NCI-H510A (cell line): ENCODE measurements around the gene MSLN.

Experiments
- DNase-seq: peaks from one replicate; lab custom pipeline; 2025; lab: John Stamatoyannopoulos, UW

The MSLN gene

GRCh38 chr16:776824-777223, 16.3 kb downstream of the MSLN start:
- DNase-seq = no peak

GRCh38 chr16:777826-778225, 17.3 kb downstream of the MSLN start:
- no peak for DNase-seq

DNA sequence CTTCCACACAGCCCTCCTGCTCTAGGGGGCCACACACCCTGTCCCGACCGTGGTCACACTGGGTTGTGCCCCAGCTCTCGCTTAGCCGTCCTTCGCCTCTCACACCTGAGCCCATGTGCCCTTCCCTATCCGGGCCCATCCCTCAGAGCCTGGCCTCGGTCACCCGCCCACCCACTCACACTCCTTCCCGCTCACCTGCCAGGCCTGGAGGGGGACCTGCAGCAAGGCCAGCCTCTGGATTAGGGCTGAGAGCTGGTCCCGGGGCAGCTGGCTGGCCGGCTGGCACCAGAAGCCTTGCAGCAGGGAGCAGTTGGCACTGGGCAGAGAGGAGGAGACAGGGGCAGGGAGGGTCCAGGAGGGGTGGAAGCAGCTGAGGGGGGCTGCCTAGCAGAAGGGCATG, 17.9 kb downstream of the MSLN start:
- DNase-seq = no peak

GRCh38 chr16:778909-779527, 18.5 kb downstream of the MSLN start:
- DNase-seq = no peak

DNA sequence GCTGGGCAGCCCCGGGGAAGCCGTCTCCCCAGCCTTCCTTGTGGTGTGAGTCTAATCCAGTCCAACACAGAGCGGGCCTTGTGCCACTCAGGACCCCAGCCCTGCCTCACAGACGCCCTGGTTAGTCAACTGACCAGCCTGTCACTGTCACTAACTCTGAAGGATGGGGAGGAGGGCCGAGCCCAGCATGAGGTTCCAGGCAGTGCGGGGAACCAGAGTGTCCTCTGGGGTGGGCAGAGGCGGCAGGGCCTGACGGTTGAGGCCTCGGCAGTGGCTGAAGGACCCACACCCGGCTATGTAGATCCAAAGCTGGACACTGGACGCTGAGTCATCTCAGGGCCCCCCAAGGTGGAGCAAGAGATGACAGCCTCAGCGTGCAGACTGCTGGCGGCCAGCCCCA, 19.0 kb downstream of the MSLN start:
- no peak for DNase-seq

DNA sequence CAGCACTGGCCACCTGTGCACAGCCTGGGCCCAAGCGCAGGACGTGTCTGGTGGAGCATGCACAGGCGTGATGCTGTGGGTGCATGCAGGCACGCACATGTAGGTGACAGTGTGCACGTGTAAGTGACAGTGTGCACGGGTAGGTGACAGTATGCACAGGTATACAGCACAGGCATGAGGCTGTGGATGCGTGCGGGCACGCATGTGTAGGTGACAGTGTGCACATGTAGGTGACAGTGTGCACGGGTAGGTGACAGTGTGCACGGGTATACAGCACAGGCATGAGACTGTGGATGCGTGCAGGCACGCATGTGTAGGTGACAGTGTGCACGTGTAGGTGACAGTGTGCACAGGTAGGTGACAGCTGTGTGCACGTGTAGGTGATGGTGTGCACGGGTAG, 19.8 kb downstream of the MSLN start:
- DNase-seq = no peak

- DNase-seq = no peak
Measured at GRCh38 chr16:781346-782010, 20.9 kb downstream of the MSLN start.

DNA sequence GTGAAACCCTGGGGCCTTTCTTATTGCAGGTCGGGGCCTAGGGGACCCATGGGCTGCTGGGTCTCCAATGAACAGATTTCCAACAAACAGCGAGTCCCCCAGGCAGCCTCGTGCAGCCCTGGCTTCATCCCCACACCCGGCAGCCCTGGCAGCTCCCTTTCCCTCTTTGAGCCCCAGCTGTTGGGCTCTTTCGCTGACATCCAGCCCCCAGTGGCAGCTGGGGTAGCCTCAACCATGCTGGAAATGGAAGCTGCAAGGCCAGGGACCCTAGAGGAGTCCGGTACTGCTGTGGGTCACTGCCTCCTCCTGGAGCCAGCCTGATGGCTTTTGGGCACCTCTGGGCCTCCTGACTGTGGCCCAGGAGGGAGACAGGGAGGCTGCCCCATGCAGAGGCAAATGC, 21.7 kb downstream of the MSLN start:
- DNase-seq = no peak

DNA sequence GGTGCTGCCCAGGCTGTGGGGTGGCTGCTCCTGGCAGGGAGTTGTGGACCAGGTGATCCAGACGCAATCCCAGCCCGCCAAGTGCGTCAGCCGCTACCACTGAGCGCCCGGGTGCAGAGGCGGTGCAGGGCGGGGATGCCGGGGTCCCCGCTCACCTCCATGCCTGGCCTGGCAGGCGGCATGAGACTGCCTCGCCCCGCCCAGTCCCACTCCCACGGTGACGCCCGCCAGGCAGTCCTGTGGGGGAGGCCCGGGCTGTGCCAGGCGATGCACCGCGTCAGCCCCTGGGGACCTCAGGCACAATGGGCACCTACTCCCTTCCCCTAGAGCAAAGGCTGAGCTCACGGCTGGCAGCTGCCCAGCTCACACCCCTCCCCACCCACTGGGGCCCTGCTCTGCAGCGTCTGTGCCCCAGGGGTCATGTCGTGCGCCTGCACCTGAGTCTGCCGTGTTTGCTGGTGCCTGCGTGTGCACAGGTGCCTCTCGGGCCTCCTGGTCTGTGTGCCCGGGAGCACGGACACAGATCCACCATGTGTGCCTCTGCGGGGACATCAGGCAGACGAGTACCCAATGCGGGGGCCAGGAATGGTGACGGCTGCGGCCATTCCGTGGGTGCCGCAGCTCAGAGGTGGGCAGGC, 22.4 kb downstream of the MSLN start:
- no peak for DNase-seq

- DNase-seq = no peak
Measured at GRCh38 chr16:783404-784161, 23.0 kb downstream of the MSLN start.

DNA sequence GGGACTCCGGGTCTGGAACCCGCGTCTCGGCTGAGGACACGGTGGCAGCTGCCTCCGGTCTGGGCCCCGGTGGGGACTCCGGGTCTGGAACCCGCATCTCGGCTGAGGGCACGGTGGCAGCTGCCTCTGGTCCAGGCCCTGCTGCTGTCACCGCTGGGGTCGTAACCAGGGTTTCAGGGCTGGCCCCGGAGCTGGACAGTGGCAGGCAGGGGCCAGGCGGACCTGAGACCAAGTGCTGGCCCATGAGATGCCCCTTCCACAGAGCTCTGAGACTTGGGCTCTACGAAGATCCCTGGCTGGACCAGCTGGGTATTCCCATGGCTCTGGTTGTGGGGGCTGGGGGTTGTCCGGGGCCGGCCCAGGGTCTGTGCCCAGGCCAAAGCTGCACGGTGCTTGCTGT, 23.9 kb downstream of the MSLN start:
- DNase-seq = no peak

DNA sequence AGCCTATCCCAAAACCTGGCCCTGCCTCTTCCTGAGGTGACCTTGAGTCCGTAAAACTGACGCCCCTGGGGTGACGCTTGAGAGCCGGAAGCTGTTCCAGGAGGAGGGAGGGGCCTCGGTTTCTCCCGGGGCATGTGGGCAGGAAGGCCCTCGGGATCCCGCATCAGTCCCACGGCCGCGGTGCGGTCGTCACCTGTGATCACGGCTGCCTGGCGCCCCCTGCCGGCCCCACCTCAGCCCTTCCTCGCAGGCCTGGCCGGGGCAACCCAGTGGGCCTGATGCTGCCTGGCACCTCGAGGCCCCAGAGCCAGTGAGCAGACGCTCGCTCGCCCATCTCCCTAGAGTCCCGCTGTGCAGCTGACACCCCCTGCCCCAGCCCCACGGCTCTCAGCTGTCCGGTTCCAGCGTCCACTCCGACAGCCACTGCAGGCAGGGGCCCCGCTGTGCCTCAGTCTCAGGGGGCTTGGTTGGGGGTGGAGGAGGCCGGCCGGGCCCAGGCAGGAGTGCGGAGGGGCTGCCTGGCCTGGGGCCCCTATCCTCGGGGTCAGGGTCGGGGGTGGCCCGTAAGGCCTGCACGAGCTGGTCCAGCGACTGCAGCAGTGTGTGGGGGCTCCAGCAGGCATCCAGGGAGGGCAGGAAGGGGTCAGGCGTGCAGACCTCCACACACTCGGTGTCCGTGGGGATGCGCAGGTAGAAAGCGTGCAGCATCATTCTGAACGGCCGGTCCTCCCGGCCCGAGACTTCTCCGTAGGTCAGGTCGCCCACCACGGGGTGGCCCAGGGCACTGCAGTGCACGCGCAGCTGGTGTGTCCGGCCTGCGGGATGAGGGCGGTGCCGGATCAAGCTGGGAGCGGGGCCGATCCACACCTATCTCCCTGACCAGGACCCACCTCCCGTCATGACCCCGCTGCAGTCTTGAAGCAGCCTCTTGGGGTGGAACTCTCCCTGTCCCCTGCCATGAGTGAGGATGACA, 25.3 kb downstream of the MSLN start:
- DNase-seq = no peak

DNA sequence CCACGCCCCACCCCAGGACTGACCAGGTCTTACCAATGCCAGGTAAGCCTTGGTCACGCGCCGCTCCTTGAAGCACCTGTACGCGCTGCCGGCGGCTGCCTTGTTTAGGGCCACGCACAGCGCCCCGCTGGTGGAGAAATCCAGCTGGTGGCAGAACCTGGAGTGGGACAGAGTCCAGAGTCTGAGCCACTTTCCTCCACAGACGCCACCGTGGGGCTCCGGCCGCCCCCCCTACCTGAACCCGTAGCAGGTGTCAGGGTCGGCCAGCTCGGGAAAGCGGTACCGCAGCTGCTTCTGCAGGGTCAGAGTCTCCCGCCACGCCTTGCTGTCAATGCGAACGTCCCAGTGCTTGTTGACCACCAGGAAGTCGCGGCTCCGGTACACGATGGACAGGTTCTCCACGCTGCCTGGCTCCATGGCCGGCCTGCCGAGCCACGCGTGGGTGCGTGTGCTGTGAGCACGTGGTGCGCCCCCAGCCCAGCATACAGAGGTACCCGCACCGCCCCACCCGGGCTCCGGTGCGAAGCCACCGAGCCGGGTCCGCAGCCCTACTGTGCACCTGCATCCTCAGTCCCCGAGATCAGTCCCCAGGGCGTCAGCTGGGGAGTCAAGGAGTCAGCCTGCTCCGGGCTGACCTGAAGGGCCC, 26.9 kb downstream of the MSLN start:
- no peak for DNase-seq

DNA sequence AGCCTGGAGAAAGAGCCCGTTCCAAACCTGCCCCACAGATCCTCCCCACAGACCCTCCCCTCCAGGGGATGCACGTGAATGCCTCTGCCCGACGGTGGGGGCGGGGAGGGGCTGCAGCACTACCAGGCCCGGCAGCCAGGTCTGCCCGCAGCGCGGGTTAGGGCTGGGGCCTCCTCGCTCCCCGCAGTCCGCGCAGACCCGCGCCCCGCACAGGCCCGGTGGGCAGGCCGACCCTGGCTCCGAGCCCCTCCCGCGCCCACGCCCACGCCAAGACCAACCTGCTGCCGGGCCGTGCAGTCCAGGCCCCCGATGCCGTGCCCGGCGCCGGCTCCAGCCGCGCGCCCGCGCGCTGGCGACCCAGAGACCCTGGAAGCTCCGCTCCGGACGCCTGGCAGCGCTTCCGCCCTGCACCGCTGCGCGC, 27.5 kb downstream of the MSLN start, which contains the start of gene RPUSD1:
RPUSD1 (minus strand) TSS at position 404 of the 421 bp plus-strand sequence. CDS start 644 bp downstream, outside the sequence.
- no peak for DNase-seq

DNA sequence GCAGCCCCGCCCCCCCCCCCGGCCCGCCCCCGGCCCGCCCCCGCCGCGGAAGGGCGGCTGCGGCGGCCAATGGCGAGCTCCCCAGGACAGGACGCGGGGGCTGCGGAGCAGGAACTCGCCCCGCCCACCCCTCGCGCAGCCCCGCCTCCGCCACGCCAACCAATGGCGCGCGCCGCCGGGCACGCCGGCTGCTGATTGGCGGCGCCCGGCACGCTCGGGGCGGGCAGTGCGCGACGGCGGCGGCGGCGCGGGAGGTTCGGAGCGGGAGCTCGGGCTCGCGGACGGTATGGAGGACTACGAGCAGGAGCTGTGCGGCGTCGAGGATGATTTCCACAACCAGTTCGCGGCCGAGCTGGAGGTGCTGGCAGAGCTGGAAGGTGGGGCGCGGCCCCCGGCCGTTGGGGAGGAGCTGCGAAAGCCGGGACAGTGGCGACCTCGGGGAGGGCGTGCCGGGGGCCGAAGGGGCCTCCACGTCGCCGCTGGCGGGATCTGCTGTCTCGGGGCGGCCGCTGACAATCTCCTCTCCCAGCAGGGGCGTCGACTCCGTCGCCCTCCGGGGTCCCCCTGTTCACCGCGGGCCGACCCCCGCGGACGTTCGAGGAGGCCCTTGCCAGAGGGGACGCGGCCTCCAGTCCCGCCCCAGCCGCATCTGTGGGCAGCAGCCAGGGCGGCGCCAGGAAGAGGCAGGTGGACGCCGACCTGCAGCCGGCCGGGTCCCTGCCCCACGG, 28.0 kb downstream of the MSLN start, which contains the start of gene CHTF18:
CHTF18 (plus strand) TSS at position 222 of the 728 bp plus-strand sequence; CDS start at position 287, 65 bp downstream.
- peak; percentile 74 for DNase-seq

DNA sequence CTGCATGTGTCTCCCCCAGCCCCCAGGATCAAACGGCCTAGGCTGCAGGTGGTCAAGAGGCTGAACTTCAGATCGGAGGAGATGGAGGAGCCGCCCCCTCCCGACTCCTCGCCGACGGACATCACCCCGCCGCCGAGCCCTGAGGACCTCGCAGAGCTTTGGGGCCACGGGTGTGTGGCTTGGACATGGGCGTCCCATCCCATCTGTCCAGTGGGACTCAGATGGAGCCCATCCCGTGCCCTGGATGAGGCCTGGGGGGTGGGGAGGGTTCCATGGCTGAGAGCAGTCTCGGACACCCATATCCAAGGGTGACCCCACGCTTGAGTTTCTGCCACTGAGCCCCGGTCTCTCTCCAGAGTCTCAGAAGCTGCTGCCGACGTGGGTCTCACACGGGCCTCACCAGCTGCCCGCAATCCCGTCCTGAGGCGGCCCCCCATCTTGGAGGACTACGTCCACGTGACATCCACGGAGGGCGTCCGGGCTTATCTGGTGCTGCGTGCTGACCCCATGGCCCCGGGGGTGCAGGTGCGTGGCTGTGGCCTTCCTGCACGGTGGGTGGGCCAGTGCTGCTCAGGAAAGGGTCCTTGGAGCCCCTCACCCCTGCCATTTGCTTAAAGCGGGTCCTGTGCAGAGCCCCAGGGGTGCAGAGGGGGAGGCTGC, 28.8 kb downstream of the MSLN start:
- DNase-seq = no peak

DNA sequence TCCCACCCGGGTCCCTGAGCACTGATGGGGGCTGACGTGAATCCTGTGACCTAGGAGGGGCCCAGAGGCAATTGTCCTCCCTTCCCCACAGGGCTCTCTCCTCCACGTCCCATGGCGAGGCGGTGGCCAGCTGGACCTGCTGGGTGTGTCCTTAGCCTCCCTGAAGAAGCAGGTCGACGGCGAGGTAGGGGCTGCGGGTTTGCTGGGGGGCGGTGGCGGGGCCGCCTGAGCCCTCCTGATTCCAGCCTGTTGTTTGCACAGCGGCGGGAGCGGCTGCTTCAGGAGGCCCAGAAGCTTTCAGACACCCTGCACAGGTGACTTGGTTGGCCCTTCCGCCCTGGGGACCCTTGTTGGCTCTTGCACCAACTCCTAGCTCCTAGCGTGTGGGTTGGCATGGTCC, 29.6 kb downstream of the MSLN start:
- no peak for DNase-seq

- DNase-seq = no peak
Measured at GRCh38 chr16:791131-791530, 30.6 kb downstream of the MSLN start.

- DNase-seq = no peak
Measured at GRCh38 chr16:792221-792995, 31.9 kb downstream of the MSLN start.
